DLD1 (cell line): ENCODE data around the gene TGFBRAP1.

ENCODE experiments used
- in situ Hi-C: cut with HindIII; loops from 2 replicates; pipeline ENCODE4 v1.10.0; 2017; ENCODE audit warnings: low sequenced_read_pairs

TGFBRAP1 gene

DNA sequence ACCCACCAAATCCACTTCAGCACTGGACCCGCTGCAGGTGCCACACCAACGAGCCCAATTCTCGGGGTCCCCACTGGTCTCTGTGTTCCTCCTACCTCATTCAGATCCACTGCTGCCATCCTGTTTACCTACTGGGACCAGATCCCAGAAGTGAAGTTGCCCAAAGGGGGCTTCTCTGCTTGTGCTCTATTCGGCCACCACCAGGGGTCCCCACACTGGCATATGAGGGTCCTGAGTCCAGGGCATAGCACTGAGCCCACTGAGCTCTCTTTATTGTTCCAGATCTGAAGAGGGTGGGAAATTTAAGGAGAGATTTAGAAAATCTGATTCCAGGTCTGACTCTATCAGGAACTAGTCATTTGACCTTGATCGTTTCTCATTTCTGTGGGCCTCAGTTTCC, 85.6 kb downstream of the TGFBRAP1 start:
- in situ Hi-C loops: no loop called here

DNA sequence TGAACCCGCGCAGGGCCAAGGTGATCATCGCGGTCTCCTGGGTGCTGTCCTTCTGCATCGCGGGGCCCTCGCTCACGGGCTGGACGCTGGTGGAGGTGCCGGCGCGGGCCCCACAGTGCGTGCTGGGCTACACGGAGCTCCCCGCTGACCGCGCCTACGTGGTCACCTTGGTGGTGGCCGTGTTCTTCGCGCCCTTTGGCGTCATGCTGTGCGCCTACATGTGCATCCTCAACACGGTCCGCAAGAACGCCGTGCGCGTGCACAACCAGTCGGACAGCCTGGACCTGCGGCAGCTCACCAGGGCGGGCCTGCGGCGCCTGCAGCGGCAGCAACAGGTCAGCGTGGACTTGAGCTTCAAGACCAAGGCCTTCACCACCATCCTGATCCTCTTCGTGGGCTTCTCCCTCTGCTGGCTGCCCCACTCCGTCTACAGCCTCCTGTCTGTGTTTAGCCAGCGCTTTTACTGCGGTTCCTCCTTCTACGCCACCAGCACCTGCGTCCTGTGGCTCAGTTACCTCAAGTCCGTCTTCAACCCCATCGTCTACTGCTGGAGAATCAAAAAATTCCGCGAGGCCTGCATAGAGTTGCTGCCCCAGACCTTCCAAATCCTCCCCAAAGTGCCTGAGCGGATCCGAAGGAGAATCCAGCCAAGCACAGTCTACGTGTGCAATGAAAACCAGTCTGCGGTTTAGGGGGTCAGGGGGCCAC, 87.1 kb downstream of the TGFBRAP1 start:
- in situ Hi-C loops: no loop called here

GRCh38 chr2:105241443-105241842, 88.1 kb downstream of the TGFBRAP1 start, which contains the start of gene GPR45:
GPR45 (plus strand) TSS chr2:105241743; CDS start chr2:105241859, 116 bp downstream.
- in situ Hi-C loops: no loop called here

DNA sequence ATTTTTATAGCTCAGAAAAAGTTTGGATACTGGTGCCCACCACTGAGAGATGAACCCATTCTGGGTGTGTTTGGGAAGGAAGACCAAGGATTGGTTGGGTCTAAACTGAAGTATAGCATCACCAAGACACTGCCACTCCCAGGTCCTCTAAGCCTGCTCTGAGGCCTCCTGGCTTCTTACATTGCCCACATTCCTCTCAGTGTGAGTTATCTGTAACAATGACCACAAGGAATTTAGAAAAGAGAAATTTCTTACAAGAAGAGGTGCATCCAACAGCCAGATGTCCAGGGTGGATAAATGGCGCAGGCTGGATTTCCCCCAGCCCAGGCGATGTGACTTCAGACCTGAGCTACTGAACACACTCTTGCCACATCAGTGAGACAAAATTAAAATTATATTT, 89.6 kb downstream of the TGFBRAP1 start:
- in situ Hi-C loops: no loop called here

DNA sequence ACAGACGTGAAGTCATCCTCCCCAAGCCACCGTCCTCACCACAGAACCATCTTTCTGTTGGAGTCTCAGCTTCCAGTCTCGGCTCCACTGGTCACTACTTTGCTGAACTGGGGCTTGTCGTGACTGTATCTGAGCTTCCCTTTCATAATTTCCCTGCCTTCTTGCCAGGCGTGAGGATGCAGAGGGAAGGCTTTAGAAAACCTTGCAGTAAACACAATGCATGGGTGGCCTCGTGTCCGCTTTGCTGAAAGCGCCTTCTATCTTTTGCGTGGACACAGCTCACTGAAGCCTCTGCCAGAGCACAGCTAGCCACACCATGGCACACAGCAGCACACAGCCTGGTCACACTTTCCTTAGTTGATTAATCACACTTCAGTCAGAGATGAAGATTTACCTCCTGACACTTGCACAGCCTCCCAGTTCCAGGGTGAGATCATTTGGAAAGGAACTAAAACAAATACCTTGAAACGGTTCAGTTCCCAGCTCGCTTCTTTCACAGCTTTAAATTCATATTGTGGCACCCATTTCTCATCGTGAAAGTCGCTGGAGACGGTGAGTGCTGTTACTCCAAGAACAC, 90.8 kb downstream of the TGFBRAP1 start:
- in situ Hi-C loops: no loop called here

DNA sequence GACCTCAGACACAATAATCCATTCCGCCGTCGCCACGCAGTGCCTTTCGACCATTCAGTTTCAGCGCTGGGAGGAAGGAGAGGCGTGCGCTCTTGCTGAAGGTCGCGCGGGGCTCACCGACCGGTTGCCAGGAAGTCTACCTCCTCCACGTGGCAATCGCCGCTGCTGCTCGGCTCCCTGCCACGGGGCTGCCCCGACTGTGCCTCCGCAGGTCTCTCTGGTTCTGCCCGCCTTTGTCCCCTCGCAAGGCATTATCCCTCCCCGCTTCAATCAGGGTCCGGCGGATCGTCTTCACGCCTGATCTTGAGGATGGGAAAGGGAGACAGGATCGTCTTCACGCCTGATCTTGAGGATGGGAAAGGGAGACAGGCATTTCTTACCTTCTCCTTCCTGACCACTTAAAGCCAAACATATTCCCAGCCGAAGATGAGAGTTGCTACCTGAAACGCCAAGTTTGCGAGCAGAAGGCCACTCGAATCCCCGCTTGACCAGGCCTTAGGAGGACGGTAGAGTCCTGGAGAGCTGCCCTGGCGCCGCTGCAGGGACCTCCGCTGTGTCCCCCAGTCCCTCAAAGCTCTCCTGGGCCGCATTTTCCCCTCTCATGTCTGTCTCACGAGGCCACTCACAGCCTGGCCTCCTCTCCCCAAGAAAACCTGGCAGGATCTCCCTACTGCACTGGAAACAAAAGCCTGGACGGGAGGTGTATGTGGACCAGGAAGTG, 92.3 kb downstream of the TGFBRAP1 start:
- in situ Hi-C loops: no loop called here

DNA sequence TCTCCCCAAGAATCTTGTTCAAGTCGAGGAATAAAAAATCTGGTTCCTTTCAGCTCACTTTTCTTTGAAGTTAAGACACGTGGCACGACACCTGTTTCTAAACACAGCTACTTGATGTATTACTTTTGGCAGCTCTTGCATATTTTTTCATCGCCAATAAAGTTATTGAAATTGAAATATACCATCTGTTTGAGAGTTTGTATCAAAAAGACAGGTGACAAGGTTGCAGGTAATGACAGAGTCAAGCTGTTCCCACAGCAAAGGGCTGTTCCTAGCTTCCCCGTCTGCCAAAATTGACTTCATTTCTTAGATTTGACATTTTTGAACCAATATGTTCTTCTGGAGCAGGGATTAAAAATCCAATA, 93.5 kb downstream of the TGFBRAP1 start:
- in situ Hi-C loops: no loop called here

DNA sequence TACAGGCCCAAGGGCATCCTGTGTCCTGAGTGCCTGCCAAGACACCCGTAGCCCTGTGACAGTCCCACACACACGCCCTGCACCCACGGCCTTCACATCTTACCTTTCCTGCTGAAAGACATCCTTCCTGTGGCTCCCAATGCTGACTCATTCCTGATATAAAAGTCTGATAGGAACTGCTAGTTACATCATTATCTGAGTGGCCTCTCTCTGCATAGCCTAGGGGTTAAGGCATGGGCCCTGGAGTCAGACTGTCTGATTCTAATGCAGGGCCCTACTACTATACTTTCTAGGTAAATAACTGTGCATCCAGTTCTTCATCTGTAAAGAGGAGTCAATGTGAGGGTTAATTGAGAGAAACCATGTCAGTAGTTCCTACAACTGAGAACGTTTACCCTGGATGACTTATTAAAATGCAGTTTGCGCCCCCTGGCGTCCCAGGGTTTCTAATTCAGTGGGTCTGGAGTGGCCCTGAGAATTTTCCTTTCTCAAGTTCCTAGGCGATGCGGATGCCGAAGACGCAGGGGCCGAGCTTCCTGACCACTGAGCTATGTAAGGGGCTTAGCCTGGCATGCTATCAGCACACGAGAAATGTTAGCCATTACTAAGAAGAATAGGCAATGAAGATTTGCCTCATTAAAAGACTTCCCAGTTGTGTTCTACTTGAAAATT, 94.0 kb downstream of the TGFBRAP1 start:
- in situ Hi-C loops: no loop called here

DNA sequence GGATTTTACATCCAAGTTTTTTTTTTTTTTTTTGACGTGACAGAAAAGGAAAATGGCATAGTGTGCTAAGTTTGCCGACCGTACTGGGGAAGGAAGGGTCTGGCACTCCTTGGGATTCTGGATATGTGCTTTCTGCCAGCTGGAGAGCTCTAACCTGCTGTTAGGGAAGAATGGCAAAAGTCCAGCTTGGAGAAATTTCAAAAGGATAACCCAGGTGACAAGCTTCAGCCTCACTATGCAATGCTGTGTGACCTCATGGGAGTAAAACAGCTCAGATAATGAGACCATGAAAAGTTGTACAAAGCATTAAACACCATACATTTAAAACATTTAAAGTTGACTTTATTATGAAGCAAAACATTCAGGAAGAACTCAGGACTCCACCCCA, 98.3 kb downstream of the TGFBRAP1 start:
- in situ Hi-C loops: no loop called here

DNA sequence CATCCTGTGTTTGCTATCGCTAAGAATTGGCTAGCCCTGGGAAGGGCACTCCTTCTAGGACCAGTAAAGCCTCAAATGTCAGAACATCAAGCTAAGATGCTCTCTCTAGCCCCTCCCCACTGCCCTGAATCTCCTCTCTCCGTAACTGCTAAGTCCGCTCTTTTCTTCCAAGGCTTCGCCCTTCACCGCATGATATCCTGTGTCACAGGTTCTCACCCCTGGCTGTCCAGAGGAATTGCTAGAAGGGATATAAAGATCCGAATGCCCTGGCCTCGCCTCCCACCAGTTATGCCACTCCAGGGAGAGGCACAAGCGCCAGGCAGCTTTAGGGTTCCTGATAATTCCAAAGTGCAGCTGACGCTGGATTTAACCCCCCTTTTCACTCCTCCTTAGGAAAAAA, 105.1 kb downstream of the TGFBRAP1 start:
- in situ Hi-C loops: no loop called here

- in situ Hi-C loops: no loop called here
Measured at GRCh38 chr2:105220604-105221003, 108.9 kb downstream of the TGFBRAP1 start.

DNA sequence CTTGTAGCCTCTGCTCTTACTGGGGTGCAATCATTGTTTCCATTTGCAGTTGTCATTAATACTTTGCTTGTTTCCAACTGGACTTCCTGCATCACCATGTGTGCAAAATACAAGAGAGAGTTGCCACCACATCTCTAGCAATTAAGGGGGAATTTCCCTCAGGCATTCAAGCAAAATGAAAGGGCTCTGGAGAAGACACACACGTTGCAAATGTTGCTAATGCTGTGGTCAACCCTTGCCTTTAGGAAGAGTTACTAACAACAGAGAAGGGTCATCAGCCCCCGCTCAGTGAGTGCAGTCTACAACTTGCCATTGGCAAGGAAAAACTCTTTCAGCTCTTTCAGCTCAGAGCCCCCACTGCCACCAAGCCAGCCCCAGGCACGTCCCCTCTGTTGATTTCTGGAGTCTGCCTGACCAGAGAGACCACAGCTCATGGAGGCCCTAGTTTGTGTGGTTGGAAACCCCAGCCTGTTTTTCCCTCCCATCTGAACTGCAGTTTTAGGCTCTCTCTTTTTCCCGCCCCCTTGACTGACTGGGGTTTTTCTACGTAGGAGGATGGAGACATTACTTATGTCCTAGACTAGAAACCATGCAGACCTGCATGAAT, 113.8 kb downstream of the TGFBRAP1 start:
- in situ Hi-C loops: no loop called here
